Calu3 (cell line): Measurements from ENCODE around the gene BUD31. TPM values are rescaled to one million over a fixed set of nuclear protein-coding genes. Genes with fewer than 3 reads are reported as not detected.
A peak's percentile ranks its signal among the peaks of the same experiment; 100 is the strongest.

Experiments used
- BruUV-seq: library from RNA; stranded (reverse); fragments of 400-500 nt; replicated peaks from 2 replicates; lab custom pipeline; 2021; lab: Mats Ljungman, UMichigan
- CTCF ChIA-PET: fragments of 300-600 bp; sonication (Branson Sonifier 250); formaldehyde crosslinking; loops from one replicate; lab custom pipeline; 2022; ENCODE audit warnings: antibody characterized with exemption; lab: Charles Lee
- DNase-seq: peaks from one replicate; pipeline ENCODE4 v3.0.0; 2022
- H3K27ac Mint-ChIP-seq: one replicate; pipeline ENCODE4 v1.8.0; 2022; ENCODE audit warnings: mixed read lengths; ENCODE audit not compliant: unreplicated experiment
- H3K27me3 Mint-ChIP-seq: one replicate; pipeline ENCODE4 v1.8.0; 2022; ENCODE audit warnings: mixed read lengths; ENCODE audit not compliant: unreplicated experiment
- H3K36me3 Mint-ChIP-seq: one replicate; pipeline ENCODE4 v1.8.0; 2022; ENCODE audit warnings: mild to moderate bottlenecking, moderate library complexity, mixed read lengths; ENCODE audit not compliant: insufficient read depth, unreplicated experiment
- H3K4me1 Mint-ChIP-seq: one replicate; pipeline ENCODE4 v1.8.0; 2022; ENCODE audit warnings: mild to moderate bottlenecking, low read depth, mixed read lengths; ENCODE audit not compliant: unreplicated experiment
- H3K4me3 Mint-ChIP-seq: one replicate; pipeline ENCODE4 v1.8.0; 2022; ENCODE audit warnings: mild to moderate bottlenecking, low read depth, moderate library complexity, mixed read lengths; ENCODE audit not compliant: unreplicated experiment
- H3K9me3 Mint-ChIP-seq: one replicate; pipeline ENCODE4 v1.8.0; 2022; ENCODE audit warnings: low read depth, mixed read lengths; ENCODE audit not compliant: unreplicated experiment
- CTCF ChIP-seq: fragments of 200-600 bp; IDR thresholded peaks from one replicate; pipeline ENCODE4 v1.8.0; 2022; ENCODE audit warnings: antibody characterized with exemption; ENCODE audit not compliant: unreplicated experiment
- intact Hi-C: fragments of 100-400 bp; cut with micrococcal nuclease; formaldehyde crosslinking; loops from one replicate; pipeline ENCODE4 v1.10.0; 2022; ENCODE audit not compliant: unreplicated experiment
- total RNA-seq: library from RNA; stranded (reverse); gene quantifications from 2 replicates; pipeline ENCODE4 v1.2.3, GENCODE V29; 2022

BUD31 gene
- total RNA-seq, 1 experiment from 2014 or later, result 82.7 TPM

GRCh38 chr7:99433158-99433557 lies 24.4 kb downstream of the BUD31 start:
- DNase-seq, result no peak
- no peak for TF ChIP-seq CTCF
- Mint-ChIP-seq H3K4me1 (no peaks in the 10 kb centered on the region), H3K27me3 (no peaks in the 10 kb centered on the region), H3K27ac (no peak overlapping the region), H3K4me3 (no peak overlapping the region), H3K9me3 (no peaks in the 10 kb centered on the region), H3K36me3 (peaks cover 30% of the 10 kb centered on the region)
- CTCF ChIA-PET, result no interaction called here
- no TSS peak for BruUV-seq
- intact Hi-C loops, result no loop called here

GRCh38 chr7:99437946-99438572 lies 29.3 kb downstream of the BUD31 start:
- DNase-seq, result no peak
- Mint-ChIP-seq H3K27ac (peak overlapping the region; percentile 89), H3K4me1 (no peaks in the 10 kb centered on the region), H3K36me3 (peaks cover 57% of the 10 kb centered on the region), H3K9me3 (no peaks in the 10 kb centered on the region), H3K27me3 (no peaks in the 10 kb centered on the region), H3K4me3 (peak overlapping the region; percentile 98)
- CTCF ChIA-PET, result no interaction called here
- intact Hi-C loops, result no loop called here
- no peak for TF ChIP-seq CTCF
- no TSS peak for BruUV-seq

- CTCF ChIA-PET, result no interaction called here
Observed at GRCh38 chr7:99438573-99439480, 30.1 kb downstream of the BUD31 start, which contains the start of the genes CPSF4 and PTCD1. Gene CPSF4, plus strand, starts transcription at chr7:99438943. Its CDS starts 140 bp downstream, at chr7:99439083. Gene PTCD1, minus strand, starts transcription at chr7:99438798. Its CDS starts 3,556 bp downstream, at chr7:99435242.

GRCh38 chr7:99440195-99440594 lies 31.4 kb downstream of the BUD31 start:
- Mint-ChIP-seq H3K36me3 (peaks cover 45% of the 10 kb centered on the region), H3K27me3 (no peaks in the 10 kb centered on the region), H3K4me3 (peak overlapping the region; percentile 98), H3K27ac (peak overlapping the region; percentile 89), H3K9me3 (no peaks in the 10 kb centered on the region), H3K4me1 (no peaks in the 10 kb centered on the region)
- TF ChIP-seq CTCF, result no peak
- CTCF ChIA-PET, result no interaction called here
- intact Hi-C loops, result no loop called here
- no TSS peak for BruUV-seq
- no peak for DNase-seq

More at GRCh38 chr7:99438573-99439480, 30.1 kb downstream of the BUD31 start, which contains the start of the genes CPSF4 and PTCD1:
- Mint-ChIP-seq H3K36me3 (peaks cover 54% of the 10 kb centered on the region), H3K4me1 (no peaks in the 10 kb centered on the region), H3K9me3 (no peaks in the 10 kb centered on the region), H3K4me3 (peak within 1 kb of the TSS; percentile 98), H3K27ac (peak within 1 kb of the TSS; percentile 89), H3K27me3 (no peaks in the 10 kb centered on the region)
- no peak for TF ChIP-seq CTCF
- intact Hi-C loops, result no loop called here
- BruUV-seq, result no TSS peak
- DNase-seq, result peak; percentile 92
